GM18870 (cell line): Measurements from ENCODE around the gene ITGA2.
A peak's percentile ranks its signal among the peaks of the same experiment; 100 is the strongest.
"Not testable (repeated sequence)": the region's sequence is repeated elsewhere in the genome, so short reads cannot be mapped to it uniquely, and the experiment has no call there.

Experiments used
- ATAC-seq: cut with Tn5 transposase; IDR thresholded peaks from one replicate; pipeline ENCODE4 v1.9.1; 2021; ENCODE audit warnings: moderate library complexity; ENCODE audit not compliant: unreplicated experiment

The ITGA2 gene

GRCh38 chr5:53092242-53092641 lies 103.1 kb downstream of the ITGA2 start:
- ATAC-seq: no peak

GRCh38 chr5:53095217-53095616 lies 106.1 kb downstream of the ITGA2 start:
- ATAC-seq: no peak

- peak; percentile 85 for ATAC-seq
Observed at GRCh38 chr5:53095931-53096525, 106.9 kb downstream of the ITGA2 start.

- ATAC-seq: no peak
Observed at GRCh38 chr5:53099546-53099945, 110.4 kb downstream of the ITGA2 start.

DNA sequence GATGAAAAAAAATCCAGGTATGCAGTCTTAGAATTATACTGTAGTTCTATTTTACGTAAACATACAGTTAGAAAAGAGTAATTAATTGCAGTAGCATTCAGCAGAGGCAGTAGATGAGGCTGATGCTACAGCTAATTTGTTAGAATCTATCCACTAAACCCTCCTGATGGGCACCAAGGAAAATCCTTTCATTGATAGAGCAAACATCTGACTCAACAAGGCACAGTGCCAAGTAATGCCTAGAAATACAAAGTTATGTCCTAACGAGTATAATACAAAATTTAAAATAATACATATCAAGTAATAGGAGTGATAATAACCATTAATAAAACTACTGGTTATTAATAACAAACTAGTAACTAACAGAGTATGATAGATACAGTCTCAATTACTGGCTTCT lies 111.5 kb downstream of the ITGA2 start:
- no peak for ATAC-seq

DNA sequence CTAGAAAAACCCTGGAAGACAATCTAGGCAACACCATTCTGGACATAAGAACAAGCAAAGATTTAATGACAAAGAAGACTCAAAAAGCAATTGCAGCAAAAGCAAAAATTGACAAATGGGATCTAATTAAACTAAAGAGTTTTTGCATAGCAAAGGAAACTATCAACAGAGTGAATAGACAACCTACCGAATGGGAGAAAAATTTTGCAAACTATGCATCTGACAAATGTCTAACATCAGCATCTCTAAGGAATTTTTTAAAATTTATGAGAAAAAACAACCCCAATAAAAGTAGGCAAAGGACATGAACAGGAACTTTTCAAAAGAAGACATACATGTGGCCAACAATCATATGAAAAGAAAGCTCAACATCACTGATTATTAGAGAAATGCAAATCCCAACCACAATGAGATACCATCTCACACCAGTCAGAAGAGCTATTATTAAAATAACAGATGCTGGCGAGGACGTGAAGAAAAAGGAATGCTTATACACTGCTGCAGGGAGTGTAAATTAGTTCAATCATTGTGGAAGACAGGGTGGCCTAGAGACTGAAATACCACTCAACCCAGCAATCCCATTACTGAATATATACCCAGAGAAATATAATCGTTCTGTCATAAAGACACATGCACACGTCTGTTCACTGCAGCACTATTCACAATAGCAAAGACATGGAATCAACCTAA lies 116.6 kb downstream of the ITGA2 start:
- no peak for ATAC-seq

- ATAC-seq: peak; percentile 27
Observed at GRCh38 chr5:53109056-53109442, 119.9 kb downstream of the ITGA2 start.

GRCh38 chr5:53109443-53110127 lies 120.4 kb downstream of the ITGA2 start, which contains the start of gene MOCS2:
Gene MOCS2 (minus strand): TSS chr5:53109757. CDS start chr5:53107174, 2,583 bp downstream.
- ATAC-seq: peak; percentile 86

DNA sequence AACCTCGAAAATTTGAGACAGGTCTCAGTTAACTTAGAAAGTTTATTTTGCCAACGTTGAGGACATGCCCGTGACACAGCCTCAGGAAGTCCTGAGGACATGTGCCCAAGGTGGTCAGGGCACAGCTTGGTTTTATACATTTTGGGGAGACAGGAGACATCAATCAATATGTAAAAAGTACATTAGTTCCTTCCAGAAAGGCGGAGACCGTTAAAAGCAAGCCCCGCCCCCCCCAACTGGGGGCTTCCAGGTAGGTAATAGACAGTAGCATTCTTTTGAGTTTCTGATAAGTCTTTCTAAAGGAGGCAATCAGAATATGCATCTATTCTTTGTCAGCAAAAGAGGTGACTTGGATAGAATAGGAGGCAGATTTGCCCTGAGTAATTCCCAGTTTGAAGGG lies 121.0 kb downstream of the ITGA2 start:
- ATAC-seq: peak; percentile 19

DNA sequence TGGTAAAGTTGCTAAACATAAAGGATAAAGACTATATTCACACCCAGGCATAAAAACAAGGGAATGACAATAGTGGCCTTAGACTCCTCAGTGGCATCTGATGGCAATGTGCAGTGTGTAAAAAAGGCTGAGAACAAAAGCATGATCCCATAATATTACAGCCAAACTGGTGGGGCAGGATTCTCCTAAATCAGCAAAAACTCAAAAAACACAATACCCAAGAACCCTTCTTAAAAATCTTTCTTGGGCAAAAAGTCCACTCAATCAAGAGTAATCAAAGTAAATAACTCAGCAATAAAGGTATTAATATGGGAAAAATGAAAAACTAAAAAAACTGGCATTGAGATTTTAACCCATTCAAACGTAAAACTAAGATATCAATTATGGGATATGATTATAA lies 122.0 kb downstream of the ITGA2 start:
- no peak for ATAC-seq

GRCh38 chr5:53112307-53112706 lies 123.2 kb downstream of the ITGA2 start:
- not testable (repeated sequence) for ATAC-seq

GRCh38 chr5:53112909-53113308 lies 123.8 kb downstream of the ITGA2 start:
- no peak for ATAC-seq

- ATAC-seq: no peak
Observed at GRCh38 chr5:53113947-53114346, 124.8 kb downstream of the ITGA2 start.

DNA sequence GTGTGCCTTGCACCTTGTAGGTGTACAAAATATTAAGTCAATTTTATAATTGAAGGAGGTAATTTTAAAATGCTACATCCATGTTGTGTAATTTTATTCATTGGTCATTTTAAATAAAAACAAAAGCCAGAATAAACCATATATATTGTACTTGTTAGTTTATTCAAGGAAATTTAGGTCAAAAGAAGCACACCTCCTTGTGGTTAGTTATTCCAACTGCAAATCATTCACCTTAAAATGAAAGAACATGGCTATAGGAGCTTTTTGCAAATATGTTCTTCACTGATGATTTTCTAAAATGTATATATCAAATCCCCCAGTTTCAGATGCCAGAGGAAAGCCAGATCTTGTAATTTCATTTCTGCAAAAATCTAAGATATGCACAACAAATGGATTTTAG lies 125.8 kb downstream of the ITGA2 start:
- ATAC-seq: no peak

DNA sequence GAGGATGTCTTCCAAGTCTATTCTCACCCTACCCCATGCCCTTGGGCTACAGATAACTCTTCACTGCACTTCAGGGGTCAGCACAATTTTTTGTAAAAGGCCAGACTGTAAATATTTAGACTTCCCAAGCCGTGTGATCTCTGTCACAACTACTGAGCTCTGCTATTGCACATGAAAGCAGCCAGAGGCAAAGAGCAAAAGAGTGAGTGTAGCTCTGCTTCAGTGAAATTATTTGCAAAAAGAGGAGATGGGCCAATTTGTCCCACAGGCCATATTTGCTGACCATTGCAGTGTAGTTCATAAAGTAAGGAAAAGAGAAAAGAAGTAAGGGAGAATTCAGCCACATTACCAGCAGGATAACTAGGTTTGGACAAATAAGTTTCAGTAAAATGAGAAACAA lies 127.4 kb downstream of the ITGA2 start:
- no peak for ATAC-seq

- no peak for ATAC-seq
Observed at GRCh38 chr5:53118879-53119278, 129.7 kb downstream of the ITGA2 start.

- no peak for ATAC-seq
Observed at GRCh38 chr5:53120165-53120564, 131.0 kb downstream of the ITGA2 start.

DNA sequence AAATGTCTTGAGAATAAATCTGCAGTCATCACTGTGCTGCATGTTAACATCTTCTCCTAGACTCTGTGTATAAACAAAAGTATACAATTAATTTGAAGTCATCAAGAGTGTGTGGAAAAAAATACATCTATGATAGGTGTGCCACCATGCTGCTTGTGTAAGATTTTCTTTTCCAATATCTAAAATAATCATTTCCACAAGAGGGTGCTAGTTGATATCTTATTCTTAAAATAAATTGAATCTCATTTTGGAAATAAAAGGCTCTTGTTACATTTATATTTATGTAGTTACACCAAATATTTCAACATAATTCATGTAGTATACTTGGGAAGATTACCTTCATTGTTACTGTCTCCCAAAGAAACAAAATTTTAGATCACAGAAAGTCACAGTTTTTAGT lies 134.6 kb downstream of the ITGA2 start:
- no peak for ATAC-seq

GRCh38 chr5:53126521-53126920 lies 137.4 kb downstream of the ITGA2 start:
- no peak for ATAC-seq

- no peak for ATAC-seq
Observed at GRCh38 chr5:53127107-53127506, 138.0 kb downstream of the ITGA2 start.

- ATAC-seq: no peak
Observed at GRCh38 chr5:53128481-53128880, 139.3 kb downstream of the ITGA2 start.

- no peak for ATAC-seq
Observed at GRCh38 chr5:53130266-53130665, 141.1 kb downstream of the ITGA2 start.
